ENCODE measurements around the gene RRN3. TPM values are rescaled to one million over a fixed set of nuclear protein-coding genes. Genes with fewer than 3 reads are reported as not detected.
"Not testable (repeated sequence)": the region's sequence is repeated elsewhere in the genome, so short reads cannot be mapped to it uniquely, and the experiment has no call there.

The RRN3 gene
- total RNA-seq (10 to 100 TPM; 26.5 to 38.0 (median 37.3) TPM), total RNA-seq (61.7 to 149 (median 92.2) reads per million in 29 experiments)
- total RNA-seq (2013) = 46.1 TPM

- Histone ChIP-seq H3K4me3 (ENCODE audit: control insufficient read depth in 1 of 2, extremely low read depth in 1 of 2, low read length in 1 of 2) (peak within 1 kb of the TSS; percentile 57 to 80), H3K4me1 (ENCODE audit: control insufficient read depth in 1 of 2, extremely low read depth in 1 of 2, insufficient read depth in 2 of 2, low read length in 2 of 2) (peaks cover 0 to 13% of the 10 kb centered on the region in 2 experiments), H3K27ac (ENCODE audit: low read length) (peak within 1 kb of the TSS; percentile 62)
- H3K36me3 ChIP-seq (ENCODE audit: control insufficient read depth in 2 of 2, extremely low read depth in 1 of 2, insufficient read depth in 1 of 2, low read length in 1 of 2); H3K27me3 ChIP-seq (replicated peaks in 1 of 2; ENCODE audit: control insufficient read depth in 2 of 2, extremely low read depth in 1 of 2, insufficient read depth in 2 of 2, low read length in 1 of 2); H3K9me3 ChIP-seq; H3K27me3 Mint-ChIP-seq; POLR2A ChIA-PET; H3K36me3 Mint-ChIP-seq; H3K9me3 Mint-ChIP-seq: not testable (repeated sequence)
- H3K27ac Mint-ChIP-seq = peak within 1 kb of the TSS; percentile 94 to 97
- peak; percentile 60 to 90 (median 79) for DNase-seq
- CTCF ChIA-PET = interaction anchor here in 1 of 2 donors (0.6 to 2.2 kb wide), 3 partner anchors 21 to 74 kb away, joined by 3 to 6 read pairs (median 3); partner anchors contain the start of gene NTAN1
- whole genome bisulfite sequencing (ENCODE audit: insufficient coverage) = under 1% methylated on average over 51 of the region's 56 CpGs
- peaks cover 33 to 35% (median 34%) of the 10 kb centered on the region in 3 donors for H3K4me1 Mint-ChIP-seq
- peak; percentile 99 to 100 (median 100) for ATAC-seq (replicated peaks in 1 of 4)
- H3K4me3 Mint-ChIP-seq = peak within 1 kb of the TSS; percentile 97 to 99 (median 97)
Measured at GRCh38 chr16:15093955-15094827, at the start of gene RRN3. TSS of gene RRN3 (minus strand) at chr16:15094272. CDS start at chr16:15094233, 39 bp downstream.

DNA sequence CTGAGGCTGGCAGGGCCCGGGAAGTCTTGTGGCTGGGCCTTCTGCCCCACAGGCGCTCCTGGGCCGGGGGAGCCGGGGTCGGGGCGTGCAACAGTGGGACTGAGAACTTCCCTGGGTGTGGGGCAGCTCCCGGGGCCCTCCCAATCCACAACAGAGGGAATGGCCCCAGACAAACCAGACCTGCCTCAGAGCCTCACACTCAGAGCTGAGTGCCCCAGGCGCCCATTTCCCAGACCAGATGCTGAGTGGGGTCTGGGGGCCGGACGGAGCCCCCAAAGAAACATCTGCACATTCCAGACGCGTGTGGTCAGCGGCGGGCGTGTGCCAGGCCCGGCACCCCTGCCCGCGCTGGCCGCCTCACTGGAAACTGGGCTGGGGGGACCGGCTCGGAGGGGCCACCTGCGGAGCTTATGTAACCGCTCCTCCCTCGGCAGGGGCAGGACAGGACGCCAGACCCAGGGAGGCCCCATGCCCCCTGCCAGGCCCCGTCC lies 49.6 kb upstream of the RRN3 start:
- H3K27me3 ChIP-seq (replicated peaks in 1 of 2; ENCODE audit: control insufficient read depth in 2 of 2, extremely low read depth in 1 of 2, insufficient read depth in 2 of 2, low read length in 1 of 2); H3K4me1 ChIP-seq (ENCODE audit: control insufficient read depth in 1 of 2, extremely low read depth in 1 of 2, insufficient read depth in 2 of 2, low read length in 2 of 2); H3K36me3 ChIP-seq (ENCODE audit: control insufficient read depth in 2 of 2, extremely low read depth in 1 of 2, insufficient read depth in 1 of 2, low read length in 1 of 2); H3K4me3 Mint-ChIP-seq; H3K27ac ChIP-seq (ENCODE audit: low read length); DNase-seq; CTCF ChIA-PET; H3K9me3 ChIP-seq; POLR2A ChIA-PET; H3K4me3 ChIP-seq (ENCODE audit: control insufficient read depth in 1 of 2, extremely low read depth in 1 of 2, low read length in 1 of 2); H3K9me3 Mint-ChIP-seq; H3K27me3 Mint-ChIP-seq; H3K36me3 Mint-ChIP-seq; ATAC-seq (replicated peaks in 1 of 4); H3K27ac Mint-ChIP-seq: not testable (repeated sequence)
- peaks cover 0 to 11% (median 7%) of the 10 kb centered on the region in 3 donors for H3K4me1 Mint-ChIP-seq
- 96% methylated on average over 8 of the region's 26 CpGs for WGBS (ENCODE audit: insufficient coverage)

GRCh38 chr16:15142891-15143600 lies 49.0 kb upstream of the RRN3 start:
- H3K9me3 ChIP-seq; DNase-seq; CTCF ChIA-PET; H3K36me3 ChIP-seq (ENCODE audit: control insufficient read depth in 2 of 2, extremely low read depth in 1 of 2, insufficient read depth in 1 of 2, low read length in 1 of 2); POLR2A ChIA-PET; H3K27ac Mint-ChIP-seq; ATAC-seq (replicated peaks in 1 of 4); H3K27ac ChIP-seq (ENCODE audit: low read length); H3K9me3 Mint-ChIP-seq; H3K27me3 Mint-ChIP-seq; H3K4me3 Mint-ChIP-seq; H3K4me3 ChIP-seq (ENCODE audit: control insufficient read depth in 1 of 2, extremely low read depth in 1 of 2, low read length in 1 of 2); H3K36me3 Mint-ChIP-seq; H3K27me3 ChIP-seq (replicated peaks in 1 of 2; ENCODE audit: control insufficient read depth in 2 of 2, extremely low read depth in 1 of 2, insufficient read depth in 2 of 2, low read length in 1 of 2); H3K4me1 ChIP-seq (ENCODE audit: control insufficient read depth in 1 of 2, extremely low read depth in 1 of 2, insufficient read depth in 2 of 2, low read length in 2 of 2): not testable (repeated sequence)
- peaks cover 0 to 11% (median 7%) of the 10 kb centered on the region in 3 donors for H3K4me1 Mint-ChIP-seq
- WGBS (ENCODE audit: insufficient coverage) = 70% methylated on average over 4 of the region's 26 CpGs

DNA sequence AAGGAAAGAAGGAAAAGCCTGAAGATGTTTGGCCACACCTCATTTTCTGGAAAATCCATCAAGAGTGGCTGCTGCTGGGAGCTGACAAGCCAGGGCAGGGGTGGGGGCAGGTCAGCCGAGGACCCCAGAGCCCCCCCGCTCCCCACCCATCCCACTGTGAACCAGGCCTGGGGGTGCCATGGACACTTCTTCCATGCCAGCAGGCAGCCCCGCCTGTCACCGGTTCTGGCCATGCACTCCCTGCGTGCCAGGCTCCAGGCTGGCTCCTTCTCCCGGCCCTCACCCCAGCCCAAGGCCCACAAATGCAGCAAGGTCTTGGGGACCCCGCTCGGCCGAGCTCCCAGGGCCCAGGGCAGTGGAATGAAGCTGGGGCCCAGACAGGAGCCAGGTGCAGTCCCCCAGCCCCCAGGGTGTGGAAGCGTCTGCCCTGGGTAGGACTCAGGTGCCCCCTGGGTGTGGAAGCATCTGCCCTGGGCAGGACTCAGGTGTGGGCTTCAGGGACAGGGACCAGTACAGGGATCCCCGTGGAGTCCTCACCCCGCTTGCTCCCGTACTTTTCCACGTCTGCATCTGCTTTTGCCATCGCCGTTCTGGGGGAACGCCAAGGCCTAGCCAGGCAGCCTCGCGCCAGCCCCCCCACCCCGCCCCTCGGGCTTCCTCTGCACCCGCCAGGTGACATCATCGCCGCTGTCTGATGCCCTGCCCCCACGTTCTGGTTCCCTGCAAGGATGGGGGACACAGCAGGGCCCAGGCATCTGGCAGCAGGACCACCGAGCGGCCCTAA lies 48.2 kb upstream of the RRN3 start:
- H3K27ac Mint-ChIP-seq; POLR2A ChIA-PET; H3K36me3 Mint-ChIP-seq; H3K9me3 Mint-ChIP-seq; DNase-seq; CTCF ChIA-PET; H3K27me3 ChIP-seq (replicated peaks in 1 of 2; ENCODE audit: control insufficient read depth in 2 of 2, extremely low read depth in 1 of 2, insufficient read depth in 2 of 2, low read length in 1 of 2); H3K4me3 ChIP-seq (ENCODE audit: control insufficient read depth in 1 of 2, extremely low read depth in 1 of 2, low read length in 1 of 2); H3K9me3 ChIP-seq; H3K4me1 ChIP-seq (ENCODE audit: control insufficient read depth in 1 of 2, extremely low read depth in 1 of 2, insufficient read depth in 2 of 2, low read length in 2 of 2); H3K36me3 ChIP-seq (ENCODE audit: control insufficient read depth in 2 of 2, extremely low read depth in 1 of 2, insufficient read depth in 1 of 2, low read length in 1 of 2); H3K27me3 Mint-ChIP-seq; H3K4me3 Mint-ChIP-seq; H3K27ac ChIP-seq (ENCODE audit: low read length): not testable (repeated sequence)
- WGBS (ENCODE audit: insufficient coverage) = 97% methylated on average over 6 of the region's 27 CpGs
- ATAC-seq (replicated peaks in 1 of 4) = peak in 1 of 4 experiments; percentile 29
- peaks cover 0 to 10% (median 7%) of the 10 kb centered on the region in 3 donors for H3K4me1 Mint-ChIP-seq

GRCh38 chr16:15141586-15141985 lies 47.5 kb upstream of the RRN3 start:
- no peak overlapping the region for H3K4me3 Mint-ChIP-seq
- ChIA-PET POLR2A (no interaction called here), CTCF (no interaction called here)
- peaks cover 0 to 3% of the 10 kb centered on the region in 2 donors for H3K36me3 ChIP-seq (ENCODE audit: control insufficient read depth in 2 of 2, extremely low read depth in 1 of 2, insufficient read depth in 1 of 2, low read length in 1 of 2)
- no peaks in the 10 kb centered on the region for H3K27me3 ChIP-seq (replicated peaks in 1 of 2; ENCODE audit: control insufficient read depth in 2 of 2, extremely low read depth in 1 of 2, insufficient read depth in 2 of 2, low read length in 1 of 2)
- H3K9me3 Mint-ChIP-seq = no peaks in the 10 kb centered on the region
- H3K27ac ChIP-seq (ENCODE audit: low read length) = no peak overlapping the region
- no peak overlapping the region for H3K27ac Mint-ChIP-seq
- ATAC-seq (replicated peaks in 1 of 4) (no peak), DNase-seq (no peak)
- peaks cover 0 to 4% of the 10 kb centered on the region in 2 experiments for H3K4me1 ChIP-seq (ENCODE audit: control insufficient read depth in 1 of 2, extremely low read depth in 1 of 2, insufficient read depth in 2 of 2, low read length in 2 of 2)
- H3K36me3 Mint-ChIP-seq = no peaks in the 10 kb centered on the region
- H3K27me3 Mint-ChIP-seq = no peaks in the 10 kb centered on the region
- H3K4me3 ChIP-seq (ENCODE audit: control insufficient read depth in 1 of 2, extremely low read depth in 1 of 2, low read length in 1 of 2) = no peak overlapping the region
- WGBS (ENCODE audit: insufficient coverage) = 96% methylated on average over 11 of the region's 15 CpGs
- no peaks in the 10 kb centered on the region for H3K9me3 ChIP-seq
- peaks cover 0 to 8% (median 5%) of the 10 kb centered on the region in 3 donors for H3K4me1 Mint-ChIP-seq
